ENCODE data around the gene PLB1.

DNA sequence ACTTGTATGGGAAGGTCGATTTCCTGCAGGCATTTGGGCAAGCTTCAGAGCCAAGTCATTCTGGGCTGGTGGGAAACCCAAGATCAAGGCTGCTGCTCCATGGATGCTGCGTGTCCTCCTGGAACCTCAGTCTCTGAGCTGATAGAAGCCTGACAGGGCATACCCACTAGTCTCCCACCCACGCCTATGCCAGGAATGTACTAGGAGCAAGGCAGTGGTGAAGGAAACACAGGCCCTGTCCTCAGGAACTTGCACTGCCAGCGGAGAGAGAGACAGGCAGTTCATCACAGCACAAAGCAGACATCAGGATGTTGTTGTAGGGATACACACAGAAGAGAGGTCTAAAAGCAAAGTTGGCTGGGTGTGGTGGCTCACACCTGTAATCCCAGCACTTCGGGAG, 84.2 kb downstream of the PLB1 start:
- no peak for TF ChIP-seq POLR2AphosphoS5 (IDR thresholded peaks at IDR 0.05; ENCODE audit: borderline replicate concordance, low read depth, low read length)
- no peak for TF ChIP-seq EZH2 (IDR thresholded peaks at IDR 0.05)
